ENCODE results near the gene CDCA7L.

The CDCA7L gene

GRCh38 chr7:21893401-21893800 is 52.3 kb downstream of the CDCA7L start:
- CTCF ChIA-PET = no interaction called here

DNA sequence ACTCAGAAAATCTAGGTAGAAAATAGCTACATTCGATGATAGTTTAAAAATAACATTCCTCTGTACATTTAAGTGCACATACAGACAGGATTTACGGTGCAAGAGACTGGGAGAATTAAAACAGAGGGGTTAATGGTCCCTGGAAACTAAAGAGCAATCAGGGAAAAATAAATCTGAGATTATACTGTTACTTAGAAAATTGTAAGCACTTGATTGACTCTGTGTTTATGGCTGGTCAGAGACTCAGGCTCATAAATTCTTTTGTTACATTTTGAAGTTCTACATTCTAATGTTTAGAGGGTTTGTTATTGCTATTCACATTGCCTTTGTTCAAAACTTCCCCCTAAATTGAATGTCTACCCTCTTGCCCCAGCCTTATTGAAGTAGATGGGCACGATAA is 54.4 kb downstream of the CDCA7L start:
- POLR2A ChIA-PET = no interaction called here
- H3K27ac ChIP-seq (ENCODE audit: extremely low read depth, low read depth, low read length) = no peak overlapping the region
- H3K36me3 ChIP-seq (ENCODE audit: control insufficient read depth in 2 of 2, insufficient read depth in 1 of 2, low read length in 2 of 2) = no peaks in the 10 kb centered on the region; a peak in 1 of 3 replicates
- H3K4me1 ChIP-seq (ENCODE audit: control insufficient read depth, insufficient read depth, low read length) = no peaks in the 10 kb centered on the region
- H3K9me3 ChIP-seq (ENCODE audit: control insufficient read depth, insufficient read depth, low read depth, low read length) = no peaks in the 10 kb centered on the region
- H3K4me3 ChIP-seq (ENCODE audit: low read depth, low read length) = no peak overlapping the region
- TF ChIP-seq, protein P1, sequence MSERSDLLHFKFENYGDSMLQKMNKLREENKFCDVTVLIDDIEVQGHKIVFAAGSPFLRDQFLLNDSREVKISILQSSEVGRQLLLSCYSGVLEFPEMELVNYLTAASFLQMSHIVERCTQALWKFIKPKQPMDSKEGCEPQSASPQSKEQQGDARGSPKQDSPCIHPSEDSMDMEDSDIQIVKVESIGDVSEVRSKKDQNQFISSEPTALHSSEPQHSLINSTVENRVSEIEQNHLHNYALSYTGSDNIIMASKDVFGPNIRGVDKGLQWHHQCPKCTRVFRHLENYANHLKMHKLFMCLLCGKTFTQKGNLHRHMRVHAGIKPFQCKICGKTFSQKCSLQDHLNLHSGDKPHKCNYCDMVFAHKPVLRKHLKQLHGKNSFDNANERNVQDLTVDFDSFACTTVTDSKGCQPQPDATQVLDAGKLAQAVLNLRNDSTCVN (tag by site-specific recombination; optimal IDR thresholded peaks at IDR 0.05) = no peak
- TF ChIP-seq ZNF521 (tag by site-specific recombination; IDR thresholded peaks at IDR 0.05) (no peak), SP3 (tag by site-specific recombination; IDR thresholded peaks at IDR 0.05) (no peak), TRIM28 (IDR thresholded peaks at IDR 0.05; ENCODE audit: borderline replicate concordance, low read length) (no peak), REPIN1 (tag by site-specific recombination; IDR thresholded peaks at IDR 0.05; ENCODE audit: low read depth) (no peak), ZNF112 (tag by site-specific recombination; IDR thresholded peaks at IDR 0.05) (no peak), OSR2 (tag by site-specific recombination; IDR thresholded peaks at IDR 0.05) (no peak), ZNF423 (tag by site-specific recombination; IDR thresholded peaks at IDR 0.05) (no peak), ZNF510 (tag by site-specific recombination; IDR thresholded peaks at IDR 0.05; ENCODE audit: insufficient replicate concordance) (no peak), ZNF37A (tag by site-specific recombination; IDR thresholded peaks at IDR 0.05) (no peak), ZNF610 (tag by site-specific recombination; IDR thresholded peaks at IDR 0.05; ENCODE audit: borderline replicate concordance) (no peak), ZNF391 (tag by site-specific recombination; IDR thresholded peaks at IDR 0.05; ENCODE audit: borderline replicate concordance, low read depth) (no peak)
- TF ChIP-seq, protein P2, sequence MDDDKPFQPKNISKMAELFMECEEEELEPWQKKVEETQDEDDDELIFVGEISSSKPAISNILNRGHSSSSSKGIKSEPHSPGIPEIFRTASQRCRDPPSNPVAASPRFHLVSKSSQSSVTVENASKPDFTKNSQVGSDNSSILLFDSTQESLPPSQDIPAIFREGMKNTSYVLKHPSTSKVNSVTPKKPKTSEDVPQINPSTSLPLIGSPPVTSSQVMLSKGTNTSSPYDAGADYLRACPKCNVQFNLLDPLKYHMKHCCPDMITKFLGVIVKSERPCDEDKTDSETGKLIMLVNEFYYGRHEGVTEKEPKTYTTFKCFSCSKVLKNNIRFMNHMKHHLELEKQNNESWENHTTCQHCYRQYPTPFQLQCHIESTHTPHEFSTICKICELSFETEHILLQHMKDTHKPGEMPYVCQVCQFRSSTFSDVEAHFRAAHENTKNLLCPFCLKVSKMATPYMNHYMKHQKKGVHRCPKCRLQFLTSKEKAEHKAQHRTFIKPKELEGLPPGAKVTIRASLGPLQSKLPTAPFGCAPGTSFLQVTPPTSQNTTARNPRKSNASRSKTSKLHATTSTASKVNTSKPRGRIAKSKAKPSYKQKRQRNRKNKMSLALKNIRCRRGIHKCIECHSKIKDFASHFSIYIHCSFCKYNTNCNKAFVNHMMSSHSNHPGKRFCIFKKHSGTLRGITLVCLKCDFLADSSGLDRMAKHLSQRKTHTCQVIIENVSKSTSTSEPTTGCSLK (tag by site-specific recombination; IDR thresholded peaks at IDR 0.05) = no peak
- CTCF ChIA-PET = no interaction called here

More at GRCh38 chr7:21893401-21893800, 52.3 kb downstream of the CDCA7L start:
- TF ChIP-seq ZSCAN23 (tag by site-specific recombination; IDR thresholded peaks at IDR 0.05) = no peak
- TF ChIP-seq, protein P3, sequence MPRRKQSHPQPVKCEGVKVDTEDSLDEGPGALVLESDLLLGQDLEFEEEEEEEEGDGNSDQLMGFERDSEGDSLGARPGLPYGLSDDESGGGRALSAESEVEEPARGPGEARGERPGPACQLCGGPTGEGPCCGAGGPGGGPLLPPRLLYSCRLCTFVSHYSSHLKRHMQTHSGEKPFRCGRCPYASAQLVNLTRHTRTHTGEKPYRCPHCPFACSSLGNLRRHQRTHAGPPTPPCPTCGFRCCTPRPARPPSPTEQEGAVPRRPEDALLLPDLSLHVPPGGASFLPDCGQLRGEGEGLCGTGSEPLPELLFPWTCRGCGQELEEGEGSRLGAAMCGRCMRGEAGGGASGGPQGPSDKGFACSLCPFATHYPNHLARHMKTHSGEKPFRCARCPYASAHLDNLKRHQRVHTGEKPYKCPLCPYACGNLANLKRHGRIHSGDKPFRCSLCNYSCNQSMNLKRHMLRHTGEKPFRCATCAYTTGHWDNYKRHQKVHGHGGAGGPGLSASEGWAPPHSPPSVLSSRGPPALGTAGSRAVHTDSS (tag by site-specific recombination; IDR thresholded peaks at IDR 0.05) = no peak
- TF ChIP-seq OSR2 (tag by site-specific recombination; IDR thresholded peaks at IDR 0.05) = no peak
- no peak for TF ChIP-seq ZNF76 (tag by site-specific recombination; IDR thresholded peaks at IDR 0.05; ENCODE audit: borderline replicate concordance, low read depth)
- POLR2A ChIA-PET = interaction anchor here (1.0 kb wide), 1 partner anchor 52 kb away, joined by 3 read pairs; no protein-coding TSS in a partner anchor
- Histone ChIP-seq H3K9me3 (ENCODE audit: control insufficient read depth, insufficient read depth, low read depth, low read length) (no peaks in the 10 kb centered on the region), H3K36me3 (ENCODE audit: control insufficient read depth in 2 of 2, insufficient read depth in 1 of 2, low read length in 2 of 2) (peaks cover 4% of the 10 kb centered on the region in 2 experiments; a peak in 2 of 3 replicates), H3K4me3 (ENCODE audit: low read depth, low read length) (no peak overlapping the region), H3K27ac (ENCODE audit: extremely low read depth, low read depth, low read length) (no peak overlapping the region), H3K4me1 (ENCODE audit: control insufficient read depth, insufficient read depth, low read length) (no peaks in the 10 kb centered on the region)

- POLR2A ChIA-PET = no interaction called here
- Histone ChIP-seq H3K4me3 (ENCODE audit: low read depth, low read length) (no peak overlapping the region), H3K9me3 (ENCODE audit: control insufficient read depth, insufficient read depth, low read depth, low read length) (no peaks in the 10 kb centered on the region), H3K36me3 (ENCODE audit: control insufficient read depth in 2 of 2, insufficient read depth in 1 of 2, low read length in 2 of 2) (no peaks in the 10 kb centered on the region), H3K27ac (ENCODE audit: extremely low read depth, low read depth, low read length) (no peak overlapping the region), H3K4me1 (ENCODE audit: control insufficient read depth, insufficient read depth, low read length) (no peaks in the 10 kb centered on the region)
- CTCF ChIA-PET = no interaction called here
- TF ChIP-seq SCRT2 (tag by site-specific recombination; IDR thresholded peaks at IDR 0.05) = no peak
- TF ChIP-seq, protein P4, sequence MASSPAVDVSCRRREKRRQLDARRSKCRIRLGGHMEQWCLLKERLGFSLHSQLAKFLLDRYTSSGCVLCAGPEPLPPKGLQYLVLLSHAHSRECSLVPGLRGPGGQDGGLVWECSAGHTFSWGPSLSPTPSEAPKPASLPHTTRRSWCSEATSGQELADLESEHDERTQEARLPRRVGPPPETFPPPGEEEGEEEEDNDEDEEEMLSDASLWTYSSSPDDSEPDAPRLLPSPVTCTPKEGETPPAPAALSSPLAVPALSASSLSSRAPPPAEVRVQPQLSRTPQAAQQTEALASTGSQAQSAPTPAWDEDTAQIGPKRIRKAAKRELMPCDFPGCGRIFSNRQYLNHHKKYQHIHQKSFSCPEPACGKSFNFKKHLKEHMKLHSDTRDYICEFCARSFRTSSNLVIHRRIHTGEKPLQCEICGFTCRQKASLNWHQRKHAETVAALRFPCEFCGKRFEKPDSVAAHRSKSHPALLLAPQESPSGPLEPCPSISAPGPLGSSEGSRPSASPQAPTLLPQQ (tag by site-specific recombination; IDR thresholded peaks at IDR 0.05) = no peak
- TF ChIP-seq MEIS1 (CRISPR knock-in tag; IDR thresholded peaks at IDR 0.05; ENCODE audit: borderline replicate concordance) = no peak
- TF ChIP-seq MYNN (tag by site-specific recombination; IDR thresholded peaks at IDR 0.05; ENCODE audit: borderline replicate concordance) = no peak
- TF ChIP-seq EGR2 (tag by site-specific recombination; IDR thresholded peaks at IDR 0.05; ENCODE audit: low read depth) = no peak
- TF ChIP-seq ZNF76 (tag by site-specific recombination; IDR thresholded peaks at IDR 0.05; ENCODE audit: borderline replicate concordance, low read depth) = no peak
- TF ChIP-seq ZNF223 (tag by site-specific recombination; IDR thresholded peaks at IDR 0.05) = no peak
- TF ChIP-seq ZNF140 (tag by site-specific recombination; IDR thresholded peaks at IDR 0.05) = no peak
- TF ChIP-seq ZNF660 (tag by site-specific recombination; IDR thresholded peaks at IDR 0.05) = no peak
Measured at GRCh38 chr7:21887779-21888178, 57.9 kb downstream of the CDCA7L start.
